HG03066 (cell line): ENCODE measurements around the gene LEKR1.
"Not testable (repeated sequence)": the region's sequence is repeated elsewhere in the genome, so short reads cannot be mapped to it uniquely, and the experiment has no call there.

Experiments
- ATAC-seq: cut with Tn5 transposase; IDR thresholded peaks from one replicate; pipeline ENCODE4 v1.9.1; 2021; ENCODE audit warnings: low read depth; ENCODE audit not compliant: unreplicated experiment

The LEKR1 gene

GRCh38 chr3:156966349-156966748, 140.2 kb downstream of the LEKR1 start:
- not testable (repeated sequence) for ATAC-seq

DNA sequence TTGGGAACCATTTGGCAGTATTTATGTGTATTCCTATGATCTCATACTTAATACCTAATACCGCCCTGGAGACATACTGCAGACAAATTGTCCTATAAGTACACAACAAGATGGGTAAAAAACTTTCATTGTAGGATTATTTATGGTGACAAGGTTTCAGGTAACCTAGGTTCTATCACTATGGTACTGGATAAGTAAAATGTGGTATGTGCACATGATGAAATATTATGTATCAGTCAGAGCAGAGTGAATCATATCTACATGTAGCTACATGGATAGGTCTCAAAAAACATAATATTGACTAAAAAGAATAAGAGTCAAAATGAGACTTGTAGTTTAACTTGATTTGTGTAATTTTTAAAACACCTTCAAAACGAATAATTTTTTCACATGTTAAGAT, 147.8 kb downstream of the LEKR1 start:
- no peak for ATAC-seq

- no peak for ATAC-seq
Observed at GRCh38 chr3:156974931-156975330, 148.8 kb downstream of the LEKR1 start.

GRCh38 chr3:156975721-156976120, 149.6 kb downstream of the LEKR1 start:
- no peak for ATAC-seq

DNA sequence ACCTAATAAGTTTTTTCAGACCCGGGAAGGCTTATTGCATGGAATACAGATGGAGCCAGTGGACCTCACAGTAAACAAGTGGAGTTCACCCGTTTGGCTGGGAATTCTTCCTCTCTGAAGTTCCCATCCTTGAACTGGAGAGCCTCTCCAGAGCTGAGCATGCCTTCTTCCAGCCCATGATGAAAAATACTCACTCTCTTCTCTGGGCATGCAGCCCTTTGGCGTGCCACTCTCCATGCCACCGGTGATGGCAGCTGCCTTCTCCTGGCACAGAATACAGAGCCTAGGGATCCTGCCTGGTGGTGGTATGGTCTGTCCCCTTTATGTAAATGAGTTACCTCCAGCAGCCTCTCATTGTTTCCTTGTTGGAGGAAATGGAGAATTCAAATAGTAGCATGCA, 150.8 kb downstream of the LEKR1 start:
- no peak for ATAC-seq

DNA sequence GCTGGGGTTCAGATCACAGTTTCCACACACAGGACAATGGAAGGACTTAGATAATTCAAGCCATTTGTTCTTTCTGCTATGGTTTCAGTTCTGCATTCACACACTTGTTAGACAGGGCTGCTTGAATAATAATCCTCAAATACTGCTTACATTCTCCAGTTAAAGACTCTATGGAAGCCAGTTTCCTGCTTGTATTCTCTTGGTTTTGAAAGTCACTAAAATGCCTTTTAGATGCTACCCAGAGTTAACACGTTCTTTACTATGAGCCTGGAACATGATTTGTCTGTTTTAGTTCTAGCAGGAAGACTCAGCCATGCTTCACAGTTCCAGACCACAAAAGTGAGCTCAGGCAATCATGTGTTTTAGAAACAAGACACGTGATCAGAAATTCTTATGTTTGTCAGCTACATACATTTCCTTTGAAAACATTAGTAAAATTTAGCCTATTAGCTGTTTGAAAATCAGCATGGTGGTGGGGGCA, 152.4 kb downstream of the LEKR1 start:
- ATAC-seq: peak; percentile 95

GRCh38 chr3:156981005-156981404, 154.9 kb downstream of the LEKR1 start:
- ATAC-seq: no peak

DNA sequence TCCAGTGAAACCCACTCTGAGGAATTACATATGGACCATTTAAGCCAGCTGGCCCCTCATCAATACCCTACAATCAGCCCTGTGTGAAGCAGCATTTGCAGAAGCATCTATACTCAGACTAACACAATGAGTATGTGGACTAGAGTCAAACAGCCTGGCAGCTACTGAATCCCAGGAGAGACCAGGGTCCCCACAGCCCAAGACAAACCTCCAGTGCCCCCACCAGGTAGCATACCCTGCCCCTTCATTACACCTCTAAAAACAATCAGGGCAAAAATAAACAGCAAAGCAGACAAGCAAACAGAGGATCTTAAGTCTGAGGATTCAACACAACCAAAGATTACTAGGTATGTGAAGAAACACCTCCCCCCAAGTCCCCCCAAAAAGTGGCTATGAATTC, 157.4 kb downstream of the LEKR1 start:
- no peak for ATAC-seq

DNA sequence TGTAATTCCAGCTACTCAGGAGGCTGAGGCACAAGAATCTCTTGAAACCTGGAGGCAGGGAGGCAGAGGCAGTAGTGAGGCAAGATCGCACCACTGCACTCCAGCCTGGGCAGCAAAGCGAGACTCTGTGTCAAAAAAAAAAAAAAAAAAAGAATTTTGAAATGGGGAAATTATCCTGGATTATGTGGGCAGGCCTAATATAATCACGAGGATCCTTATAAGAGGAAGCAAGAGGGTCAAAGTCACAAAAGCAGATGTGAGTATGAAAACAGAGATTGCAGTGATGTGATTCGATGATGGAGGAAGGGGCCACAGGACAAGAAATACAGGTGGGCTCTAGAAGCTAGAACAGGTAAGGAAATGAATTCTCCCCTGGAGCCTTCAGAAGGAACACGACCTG, 159.6 kb downstream of the LEKR1 start:
- no peak for ATAC-seq

DNA sequence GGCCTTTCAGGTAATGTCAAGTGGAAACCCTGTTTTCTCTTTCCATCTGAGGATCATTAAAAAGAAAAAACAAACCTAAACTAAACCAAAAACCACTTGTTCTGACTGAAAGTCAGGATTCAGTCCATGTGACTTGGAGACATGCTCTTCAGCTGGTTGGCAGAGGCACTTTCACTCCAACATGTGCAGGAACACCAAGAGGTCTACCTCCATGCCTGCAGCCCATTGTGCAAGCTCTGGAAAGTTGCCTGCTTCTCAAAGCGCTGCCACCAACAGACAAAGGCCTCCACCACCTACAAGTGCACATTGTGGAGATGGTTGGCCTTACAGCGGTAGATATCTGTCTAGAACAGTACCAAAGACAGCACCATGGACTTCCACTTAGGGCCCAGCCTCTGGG, 161.8 kb downstream of the LEKR1 start:
- no peak for ATAC-seq

DNA sequence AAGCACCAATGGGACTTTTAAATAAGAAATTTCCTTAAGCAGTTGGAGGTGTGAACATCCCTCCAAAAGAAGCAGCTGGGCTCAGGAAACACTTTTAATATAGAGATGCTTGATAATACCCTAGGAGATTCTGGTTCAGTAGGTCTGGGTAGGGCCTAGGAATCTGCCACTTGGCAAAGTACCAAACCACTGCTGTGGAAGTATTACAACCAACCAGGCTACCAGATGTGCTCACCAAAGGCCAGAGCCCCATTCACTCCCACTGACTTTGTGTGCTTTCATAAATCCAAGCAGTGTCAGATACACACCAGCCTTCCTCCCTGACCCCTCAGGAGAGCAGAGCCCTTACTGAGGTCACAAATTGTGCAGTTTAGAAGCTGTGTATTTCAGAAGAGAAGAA, 171.2 kb downstream of the LEKR1 start:
- ATAC-seq: no peak

DNA sequence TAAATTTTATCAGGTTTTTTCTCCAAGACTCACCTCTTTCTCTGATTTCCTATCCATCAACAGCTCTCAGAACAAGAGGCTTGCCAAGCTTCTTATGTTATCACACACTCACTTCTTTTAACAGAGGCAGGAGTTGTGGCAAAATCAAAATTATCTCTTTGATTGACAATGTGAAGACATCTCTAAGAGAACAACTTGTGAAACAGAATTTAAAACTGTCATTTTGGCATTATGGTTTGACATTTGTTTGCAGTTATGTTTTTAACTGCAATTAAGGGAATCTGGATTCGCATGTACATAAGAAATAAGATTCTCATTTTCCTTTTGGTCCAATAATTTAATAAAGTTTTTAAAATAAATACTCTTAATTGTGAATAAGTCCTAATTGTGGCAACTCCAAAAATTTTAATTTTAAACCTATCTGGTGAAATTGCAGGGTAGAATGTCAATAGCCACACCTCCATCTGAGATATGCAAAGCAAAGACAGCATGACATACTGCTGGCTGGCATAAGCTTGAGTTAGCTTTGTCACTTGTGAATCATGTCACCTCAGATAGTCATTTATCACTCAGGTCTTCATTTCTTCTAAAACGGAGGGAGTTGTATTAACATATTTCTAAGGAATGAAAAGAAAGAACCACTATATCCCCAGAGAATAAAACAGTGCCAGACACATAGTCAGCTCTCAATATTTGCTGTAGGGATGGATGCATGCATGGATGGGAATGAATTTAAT, 175.2 kb downstream of the LEKR1 start:
- ATAC-seq: no peak

- no peak for ATAC-seq
Observed at GRCh38 chr3:157021679-157022078, 195.5 kb downstream of the LEKR1 start.

DNA sequence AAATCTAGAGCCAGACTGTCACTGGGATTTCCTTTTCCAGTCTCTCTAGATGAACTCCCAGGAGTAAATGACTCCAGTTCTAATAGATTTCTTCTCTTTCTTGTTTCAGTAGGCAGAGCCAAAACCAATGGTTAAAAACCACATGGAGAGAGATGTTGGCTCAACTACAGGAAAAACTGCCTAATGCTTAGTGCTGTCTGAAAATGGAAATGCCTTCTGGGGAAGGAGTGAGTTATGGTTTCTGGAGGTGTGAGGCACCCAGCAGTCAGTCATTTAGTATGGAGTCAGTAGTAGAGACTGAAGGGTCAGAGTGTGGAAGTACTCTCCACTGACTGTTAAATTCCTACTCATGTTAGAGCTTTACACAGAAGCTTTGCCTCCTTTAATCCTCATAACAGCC, 197.1 kb downstream of the LEKR1 start:
- no peak for ATAC-seq

DNA sequence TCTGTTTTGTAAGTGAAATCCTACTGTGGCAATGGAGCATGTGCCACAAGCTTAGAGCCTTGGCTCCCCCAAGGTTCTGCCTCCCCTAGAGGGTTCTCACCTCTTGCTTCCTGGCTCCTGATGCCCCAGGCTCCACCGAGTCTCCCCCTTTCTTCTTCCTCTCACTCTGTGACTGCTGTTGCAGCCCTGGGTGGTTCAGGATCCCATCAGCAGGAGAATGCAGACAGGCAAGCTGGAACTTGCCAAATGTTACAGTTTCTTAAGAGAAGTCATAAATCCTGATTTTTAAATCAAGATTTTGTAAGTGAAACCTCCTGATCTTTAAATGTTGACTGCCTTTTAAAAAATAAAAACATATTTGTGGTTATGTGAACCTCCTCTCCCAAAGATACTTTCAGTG, 199.9 kb downstream of the LEKR1 start:
- no peak for ATAC-seq

DNA sequence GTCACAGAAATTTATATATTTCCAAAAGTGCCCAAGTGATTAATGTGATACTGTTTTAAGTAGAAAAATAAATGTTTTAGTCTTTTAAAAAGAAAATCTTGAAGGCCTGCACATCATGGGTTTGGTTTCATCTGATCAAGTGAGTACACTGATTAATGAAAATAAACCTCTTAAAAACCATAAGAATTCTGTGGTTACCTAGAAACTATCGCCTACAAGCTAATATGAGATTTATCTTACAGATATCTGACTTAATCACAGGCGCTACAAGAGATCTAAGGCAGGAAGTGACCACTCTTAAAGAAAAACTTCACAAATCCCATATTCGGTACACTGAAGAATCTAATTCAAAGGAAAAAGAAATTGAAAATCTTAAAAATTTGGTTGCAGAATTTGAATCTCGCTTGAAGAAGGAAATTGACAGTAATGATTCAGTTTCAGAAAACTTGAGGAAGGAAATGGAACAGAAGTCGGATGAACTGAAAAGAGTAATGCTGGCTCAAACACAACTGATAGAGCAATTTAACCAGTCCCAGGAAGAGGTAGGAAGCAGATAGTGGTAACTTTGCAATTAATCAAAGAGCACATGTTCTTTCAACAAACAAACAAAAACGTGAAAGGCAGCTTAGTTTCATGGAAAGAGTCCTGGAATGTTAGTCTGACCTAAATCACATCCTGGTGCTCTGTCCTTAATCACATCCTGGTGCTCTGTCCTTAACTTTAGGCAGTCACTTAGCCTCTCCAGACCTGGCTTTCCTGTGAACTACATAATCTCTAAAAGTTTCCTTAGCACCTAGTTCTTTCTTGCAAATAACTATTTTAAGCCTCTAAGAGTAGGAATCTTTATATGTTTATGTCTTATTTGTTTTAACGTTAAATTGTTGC, 201.9 kb downstream of the LEKR1 start:
- ATAC-seq: no peak

- ATAC-seq: no peak
Observed at GRCh38 chr3:157029365-157029790, 203.2 kb downstream of the LEKR1 start.

DNA sequence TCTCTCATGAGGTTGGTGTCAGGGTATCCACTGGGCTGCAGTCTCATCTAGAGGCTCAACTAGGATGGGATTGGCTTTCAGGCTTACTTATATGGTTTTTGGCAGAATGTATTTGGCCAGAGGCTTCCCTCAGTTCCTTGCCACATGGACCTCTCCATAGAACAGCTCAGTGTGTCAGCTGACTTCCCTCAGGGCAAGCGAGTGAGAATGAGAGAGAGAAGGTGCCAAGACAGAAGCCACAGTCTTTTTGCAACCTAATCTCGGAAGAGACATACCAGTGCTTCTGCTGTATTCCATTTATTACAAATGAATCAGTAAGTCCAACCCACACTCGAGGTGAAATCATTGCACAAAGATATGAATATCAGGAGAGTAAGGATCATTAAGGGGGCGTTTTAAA, 204.6 kb downstream of the LEKR1 start:
- ATAC-seq: no peak

- ATAC-seq: no peak
Observed at GRCh38 chr3:157033001-157033400, 206.8 kb downstream of the LEKR1 start.

DNA sequence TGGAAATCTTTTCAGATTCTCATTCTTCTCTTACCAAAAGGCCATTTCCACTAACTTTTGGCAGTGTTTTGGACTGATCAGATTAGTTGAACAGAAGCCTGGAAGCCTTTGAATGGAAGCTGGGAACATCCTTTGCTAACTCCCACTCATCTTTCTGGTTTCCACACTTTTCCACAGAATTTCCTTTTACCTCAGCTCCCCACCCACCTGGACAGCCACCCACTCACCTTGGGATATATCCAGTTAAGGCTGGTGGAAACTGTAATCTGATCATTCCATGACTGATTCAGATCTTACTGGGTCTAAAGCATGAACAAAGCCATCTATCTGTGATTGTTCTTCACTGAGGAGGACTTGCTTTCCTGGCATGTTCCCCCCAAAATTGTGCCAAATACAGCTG, 214.3 kb downstream of the LEKR1 start:
- ATAC-seq: no peak

GRCh38 chr3:157042226-157042625, 216.1 kb downstream of the LEKR1 start:
- ATAC-seq: no peak

GRCh38 chr3:157043771-157044170, 217.6 kb downstream of the LEKR1 start:
- no peak for ATAC-seq
